SK-N-SH (cell line): ENCODE results near the gene MMP2. TPM values are rescaled to one million over a fixed set of nuclear protein-coding genes. Genes with fewer than 3 reads are reported as not detected.

Experiments used
- CTCF ChIA-PET: fragments of 300-600, 350-600 bp; formaldehyde crosslinking; extraction: SDS; loops from one replicate; lab custom pipeline; 2021; lab: Yijun Ruan, JAX
- POLR2A ChIA-PET: fragments of 350-600 bp; sonication (Branson Sonifier 250); formaldehyde crosslinking; extraction: SDS; loops from one replicate; lab custom pipeline; 2020; ENCODE audit warnings: antibody characterized with exemption, inconsistent platforms; lab: Yijun Ruan, JAX
- DNase-seq: peaks from one replicate; pipeline ENCODE4 v3.0.0; 2012
- H2AFZ ChIP-seq: fragments of 200-600 bp; sonication (generic); 2 replicates; pipeline ENCODE4 v1.8.1; 2016; ENCODE audit warnings: antibody characterized with exemption, mild to moderate bottlenecking, low read depth
- H3F3A ChIP-seq: fragments of 200-600 bp; sonication (generic); replicated peaks from 2 replicates; pipeline ENCODE3; 2016; ENCODE audit warnings: antibody characterized with exemption, mild to moderate bottlenecking; ENCODE audit not compliant: insufficient read depth
- H3K27ac ChIP-seq, 2 experiments: fragments of 200-500 bp in 1 of 2; fragments of 200-600 bp in 1 of 2; sonication (Bioruptor generic) in 1 of 2; sonication (generic), shearing (Covaris generic) in 1 of 2; 2 replicates each; pipeline versions ENCODE4 v1.5.1 to v1.6.1; 2014 to 2016; ENCODE audit warnings: low read depth in 2 of 2, inconsistent platforms in 1 of 2, low read length in 1 of 2, mild to moderate bottlenecking in 1 of 2, mixed read lengths in 1 of 2
- H3K27me3 ChIP-seq: fragments of 200-600 bp; sonication (generic), shearing (Covaris generic); 2 replicates; pipeline ENCODE4 v1.6.1; 2016; ENCODE audit warnings: mixed run types; ENCODE audit not compliant: insufficient read depth
- H3K36me3 ChIP-seq, 2 experiments: fragments of 200-500 bp in 1 of 2; fragments of 200-600 bp in 1 of 2; sonication (Bioruptor generic) in 1 of 2; sonication (generic) in 1 of 2; replicated peaks in 1 of 2; 2 replicates each; pipeline versions ENCODE3 to v1.5.1; 2014 to 2016; ENCODE audit warnings: low read length in 1 of 2, mild to moderate bottlenecking in 1 of 2; ENCODE audit not compliant: insufficient read depth in 2 of 2, control insufficient read depth in 1 of 2
- H3K4me1 ChIP-seq, 2 experiments: fragments of 200-500 bp in 1 of 2; fragments of 200-600 bp in 1 of 2; sonication (Bioruptor generic) in 1 of 2; sonication (generic), shearing (Covaris generic) in 1 of 2; 2 replicates each; pipeline versions ENCODE4 v1.5.1 to v1.6.1; 2014 to 2016; ENCODE audit warnings: low read depth in 1 of 2, low read length in 1 of 2, mixed run types in 1 of 2; ENCODE audit not compliant: insufficient read depth in 2 of 2, control insufficient read depth in 1 of 2
- H3K4me2 ChIP-seq: fragments of 200-600 bp; sonication (generic), shearing (Covaris generic); 2 replicates; pipeline ENCODE4 v1.6.1; 2017; ENCODE audit warnings: mixed run types
- H3K4me3 ChIP-seq, 2 experiments: fragments of 200-500 bp in 1 of 2; fragments of 200-600 bp in 1 of 2; sonication (Bioruptor generic) in 1 of 2; sonication (generic), shearing (Covaris generic) in 1 of 2; 2 replicates each; pipeline versions ENCODE4 v1.5.1 to v1.8.1; 2014 to 2016; ENCODE audit warnings: low read depth in 2 of 2, inconsistent platforms in 1 of 2, low read length in 1 of 2, mild to moderate bottlenecking in 1 of 2, mixed read lengths in 1 of 2, moderate library complexity in 1 of 2
- H3K79me2 ChIP-seq: fragments of 200-600 bp; sonication (generic); 2 replicates; pipeline ENCODE4 v1.8.1; 2017; ENCODE audit warnings: mild to moderate bottlenecking; ENCODE audit not compliant: insufficient read depth
- H3K9ac ChIP-seq: fragments of 200-600 bp; sonication (generic); 2 replicates; pipeline ENCODE4 v1.6.1; 2017; ENCODE audit warnings: mixed run types
- H3K9me2 ChIP-seq: fragments of 200-600 bp; sonication (generic); 2 replicates; pipeline ENCODE4 v1.6.1; 2017; ENCODE audit warnings: mixed run types
- H3K9me3 ChIP-seq: fragments of 200-600 bp; sonication (generic); 2 replicates; pipeline ENCODE4 v1.6.1; 2017; ENCODE audit warnings: mixed run types, mild to moderate bottlenecking, moderate library complexity
- H4K20me1 ChIP-seq: fragments of 200-600 bp; sonication (generic); 2 replicates; pipeline ENCODE4 v1.6.1; 2017; ENCODE audit warnings: mild to moderate bottlenecking, mixed run types; ENCODE audit not compliant: insufficient read depth
- ELF1 ChIP-seq: IDR thresholded peaks from 2 replicates; pipeline ENCODE4 v1.4.0; 2012
- EP300 ChIP-seq, 2 experiments: IDR thresholded peaks; 2 replicates each; pipeline versions ENCODE4 v1.4.0 to v1.6.1; 2012; ENCODE audit warnings: borderline replicate concordance in 1 of 2, low read depth in 1 of 2, low read length in 1 of 2
- EZH2phosphoT487 ChIP-seq: fragments of 200-600 bp; sonication (generic); IDR thresholded peaks from 2 replicates; pipeline ENCODE4 v1.6.1; 2017; ENCODE audit warnings: low read depth, mixed run types, mild to moderate bottlenecking, antibody characterized with exemption, moderate library complexity, borderline replicate concordance
- FOXJ3 ChIP-seq: sonication (generic); formaldehyde crosslinking; IDR thresholded peaks from 2 replicates; pipeline ENCODE4 v1.5.1; 2020; ENCODE audit warnings: mild to moderate bottlenecking, missing genetic modification reagents
- GABPA ChIP-seq: IDR thresholded peaks from 2 replicates; pipeline ENCODE4 v1.4.0; 2012; ENCODE audit warnings: low read depth, mild to moderate bottlenecking
- GATA2 ChIP-seq: sonication (generic); formaldehyde crosslinking; IDR thresholded peaks from 2 replicates; pipeline ENCODE4 v1.5.0; 2020; ENCODE audit warnings: mild to moderate bottlenecking, missing genetic modification reagents
- MXI1 ChIP-seq: IDR thresholded peaks from 2 replicates; pipeline ENCODE4 v1.6.1; 2012; ENCODE audit warnings: mild to moderate bottlenecking, low read depth, low read length, improper control_type of control experiment
- RCOR1 ChIP-seq: fragments of 150-350 bp; IDR thresholded peaks from 2 replicates; pipeline ENCODE4 v1.6.1; 2017; ENCODE audit warnings: antibody characterized with exemption, low read length
- RXRA ChIP-seq: IDR thresholded peaks from 2 replicates; pipeline ENCODE4 v1.4.0; 2012; ENCODE audit warnings: low read depth, mild to moderate bottlenecking, borderline replicate concordance
- SMC3 ChIP-seq: IDR thresholded peaks from 2 replicates; pipeline ENCODE4 v1.6.1; 2012; ENCODE audit warnings: low read depth, low read length, improper control_type of control experiment
- TAF1 ChIP-seq: IDR thresholded peaks from 2 replicates; pipeline ENCODE4 v1.6.1; 2012; ENCODE audit warnings: low read depth, mild to moderate bottlenecking, low read length, moderate library complexity, borderline replicate concordance
- USF1 ChIP-seq: IDR thresholded peaks from 2 replicates; pipeline ENCODE4 v1.4.0; 2012; ENCODE audit warnings: low read depth, borderline replicate concordance
- USF2 ChIP-seq: fragments of 150-350 bp; IDR thresholded peaks from 2 replicates; pipeline ENCODE4 v1.6.1; 2017; ENCODE audit warnings: antibody characterized with exemption, low read length, low read depth, borderline replicate concordance
- WGBS: methylation state at CpG from one replicate; pipeline ENCODE4 v1.1.6; 2017; ENCODE audit warnings: low lambda C conversion rate; 5-methylcytosine and 5-hydroxymethylcytosine counted together
- polyA plus RNA-seq, 3 experiments: library from polyadenylated mRNA; depleted of rRNA; stranded (reverse); fragments of >200 nt; gene quantifications; 2 replicates each; pipeline ENCODE4 v1.2.3, GENCODE V29; 2012
- TF ChIP-seq, protein P1 (sequence below): IDR thresholded peaks from 2 replicates; pipeline ENCODE4; 2012

MMP2 gene
- polyA plus RNA-seq, 1 of the 3 experiments (the other 2 are of a cell fraction) = 1,101 TPM

GRCh38 chr16:55500530-55501011, 21.6 kb downstream of the MMP2 start:
- ChIA-PET CTCF (interaction anchor here (0.7 to 5.5 kb wide), 10 partner anchors 10 to 201 kb away, joined by 3 to 47 read pairs (median 7); no protein-coding TSS in a partner anchor), POLR2A (interaction anchor here (1.0 to 4.2 kb wide), 4 partner anchors 20 to 161 kb away, joined by 3 to 18 read pairs (median 6); no protein-coding TSS in a partner anchor)
- peak overlapping the region; percentile 85 to 94 for H3K27ac ChIP-seq
- H3K36me3 ChIP-seq = peaks cover 56 to 70% of the 10 kb centered on the region in 2 experiments
- TF ChIP-seq MXI1 = peak; percentile 52
- TF ChIP-seq, protein P1, sequence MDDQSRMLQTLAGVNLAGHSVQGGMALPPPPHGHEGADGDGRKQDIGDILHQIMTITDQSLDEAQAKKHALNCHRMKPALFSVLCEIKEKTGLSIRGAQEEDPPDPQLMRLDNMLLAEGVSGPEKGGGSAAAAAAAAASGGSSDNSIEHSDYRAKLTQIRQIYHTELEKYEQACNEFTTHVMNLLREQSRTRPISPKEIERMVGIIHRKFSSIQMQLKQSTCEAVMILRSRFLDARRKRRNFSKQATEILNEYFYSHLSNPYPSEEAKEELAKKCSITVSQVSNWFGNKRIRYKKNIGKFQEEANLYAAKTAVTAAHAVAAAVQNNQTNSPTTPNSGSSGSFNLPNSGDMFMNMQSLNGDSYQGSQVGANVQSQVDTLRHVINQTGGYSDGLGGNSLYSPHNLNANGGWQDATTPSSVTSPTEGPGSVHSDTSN = no peak
- no peak for TF ChIP-seq ELF1
- no peak for TF ChIP-seq TAF1
- 0 out of 2 replicates have a peak, but pooled peaks have one; percentile 11 for TF ChIP-seq RCOR1
- TF ChIP-seq USF1 = no peak
- TF ChIP-seq GABPA = no peak
- TF ChIP-seq EP300 (IDR thresholded peaks at IDR 0.05; ENCODE audit: borderline replicate concordance in 1 of 2, low read depth in 1 of 2, low read length in 1 of 2) = peak in 1 of 2 experiments; percentile 16; a peak in 1 of 4 replicates
- no peak for TF ChIP-seq FOXJ3 (CRISPR knock-in tag)
- TF ChIP-seq EZH2phosphoT487 = no peak
- no peak for TF ChIP-seq RXRA
- no peak for TF ChIP-seq USF2
- no peak for TF ChIP-seq GATA2 (CRISPR knock-in tag)
- no peak for TF ChIP-seq SMC3
- no peaks in the 10 kb centered on the region for H3K9me2 ChIP-seq
- no peak overlapping the region for H2AFZ ChIP-seq
- DNase-seq = no peak
- H3K4me2 ChIP-seq = peak overlapping the region; percentile 71; the same call in 1 of the 2 replicates
- no peaks in the 10 kb centered on the region for H3K9me3 ChIP-seq
- WGBS = 22% methylated on average over 3 of the region's 3 CpGs
- H4K20me1 ChIP-seq = no peaks in the 10 kb centered on the region
- H3F3A ChIP-seq = peaks cover 83% of the 10 kb centered on the region
- H3K4me1 ChIP-seq = peaks cover 54 to 72% of the 10 kb centered on the region in 2 experiments
- peak overlapping the region; percentile 70 for H3K9ac ChIP-seq
- no peaks in the 10 kb centered on the region for H3K27me3 ChIP-seq
- peaks cover 10% of the 10 kb centered on the region; the same call in 1 of the 2 replicates for H3K79me2 ChIP-seq
- H3K4me3 ChIP-seq = no peak overlapping the region
